Inflammatory macrophage (primary cell): ENCODE measurements around the gene TMEM220.
"Not testable (repeated sequence)": the region's sequence is repeated elsewhere in the genome, so short reads cannot be mapped to it uniquely, and the experiment has no call there.

Source experiments
- DNase-seq, 2 donors: peaks; one replicate each; pipeline ENCODE4 v3.0.0-alpha.2; 2020 to 2022

The TMEM220 gene

DNA sequence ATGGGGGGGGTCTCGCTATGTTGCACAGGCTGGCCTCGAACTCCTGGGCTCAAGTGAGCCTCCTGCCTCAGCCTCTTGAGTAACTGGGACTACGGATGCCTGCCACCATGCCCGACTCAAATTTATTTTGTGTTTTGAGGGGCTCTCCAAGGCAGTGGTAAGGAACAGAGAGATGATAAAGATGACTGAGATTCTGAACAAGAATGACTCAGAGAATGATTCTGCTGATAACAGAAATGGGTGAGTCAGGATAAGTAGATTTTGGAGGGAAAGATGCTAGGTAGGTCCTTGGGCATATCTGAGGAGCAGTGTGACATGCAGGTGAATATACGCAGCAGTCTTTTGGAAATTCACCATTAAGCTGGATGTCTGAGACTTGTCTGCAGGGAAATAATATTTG is 2.6 kb downstream of the TMEM220 start:
- DNase-seq: no peak

DNA sequence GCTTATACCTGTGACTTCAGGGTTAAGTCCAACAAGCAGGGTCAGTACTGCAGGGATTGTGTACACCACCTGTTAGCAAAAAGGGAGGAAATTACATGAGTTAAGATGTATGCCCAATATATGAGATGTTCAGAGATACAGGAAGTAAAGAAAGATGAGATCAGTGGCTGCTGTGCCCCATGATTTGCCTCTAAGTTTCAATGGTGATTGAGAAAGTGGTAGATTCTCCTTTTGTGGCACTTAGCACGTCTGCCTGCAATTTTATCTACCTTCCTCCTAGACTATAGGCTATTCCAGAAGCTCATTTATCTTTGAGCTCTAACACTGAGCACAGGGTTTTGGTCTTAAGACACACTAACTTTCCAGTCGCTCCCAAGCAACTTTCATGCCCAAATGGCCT is 3.6 kb downstream of the TMEM220 start:
- peak; percentile 53 to 54 for DNase-seq

- DNase-seq: no peak
These were observed 4.6 kb downstream of the TMEM220 start for GRCh38 chr17:10725262-10725661.

GRCh38 chr17:10724546-10725195 is 5.2 kb downstream of the TMEM220 start:
- DNase-seq: no peak

- no peak for DNase-seq
These were observed 11.3 kb downstream of the TMEM220 start for GRCh38 chr17:10718547-10718946.

GRCh38 chr17:10716218-10716617 is 13.6 kb downstream of the TMEM220 start:
- DNase-seq: no peak

- no peak for DNase-seq
These were observed 16.5 kb downstream of the TMEM220 start for GRCh38 chr17:10713318-10713717.

- no peak for DNase-seq
These were observed 24.1 kb downstream of the TMEM220 start for GRCh38 chr17:10705727-10706126.

DNA sequence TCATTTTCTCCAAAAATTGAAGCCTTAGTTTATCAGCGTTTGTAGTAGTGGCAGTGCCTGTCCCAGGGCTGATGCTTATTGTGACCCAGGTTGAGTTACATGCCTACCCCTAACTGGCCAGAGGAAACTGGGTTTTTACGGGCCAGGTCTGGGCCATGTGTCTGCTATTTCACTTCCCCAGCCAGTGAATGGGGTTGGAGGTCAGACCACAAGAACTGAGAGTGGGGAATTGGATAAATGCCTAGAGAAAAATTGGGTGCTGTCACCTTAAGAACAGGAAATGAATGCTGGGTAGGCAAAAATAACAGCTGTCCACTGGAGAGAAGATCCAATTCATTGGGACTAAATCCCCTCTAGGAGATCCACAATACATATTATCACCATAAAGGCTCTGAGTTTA is 27.2 kb downstream of the TMEM220 start:
- DNase-seq: peak; percentile 21 to 26

- DNase-seq: no peak
These were observed 30.0 kb downstream of the TMEM220 start for GRCh38 chr17:10699856-10700255.

GRCh38 chr17:10698096-10698818 is 31.6 kb downstream of the TMEM220 start:
- peak; percentile 17 to 34 for DNase-seq

GRCh38 chr17:10697092-10698081 is 32.4 kb downstream of the TMEM220 start, which contains the start of the genes ADPRM and SCO1:
ADPRM (plus strand) TSS chr17:10697594; CDS start chr17:10704927, 7,333 bp downstream.
SCO1 (minus strand) TSS chr17:10697533; CDS start chr17:10697507, 26 bp downstream.
- peak; percentile 95 to 97 for DNase-seq

DNA sequence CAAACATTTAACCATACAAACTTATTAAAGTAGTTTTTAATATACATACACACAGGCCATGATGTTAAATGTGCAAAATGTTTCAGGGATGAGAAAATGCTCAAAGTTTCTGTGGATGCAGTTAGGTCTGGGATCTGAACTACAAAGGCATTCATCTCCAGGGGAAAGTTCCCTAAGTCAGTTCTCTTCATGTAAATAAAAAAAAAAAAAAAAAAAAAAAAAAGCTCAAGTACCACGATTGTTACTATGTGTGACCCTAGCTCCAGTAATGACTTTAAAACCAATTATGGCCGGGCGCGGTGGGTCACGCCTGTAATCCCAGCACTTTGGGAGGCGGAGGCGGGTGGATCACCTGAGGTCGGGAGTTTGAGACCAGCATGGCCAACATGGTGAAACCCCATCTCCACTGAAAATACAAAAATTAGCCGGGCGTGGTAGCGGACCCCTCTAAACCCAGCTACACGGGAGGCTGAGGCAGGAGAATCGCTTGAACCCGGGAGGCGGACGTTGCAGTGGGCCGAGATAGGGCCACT is 33.9 kb downstream of the TMEM220 start:
- not testable (repeated sequence) for DNase-seq

GRCh38 chr17:10687499-10687898 is 42.3 kb downstream of the TMEM220 start:
- no peak for DNase-seq

DNA sequence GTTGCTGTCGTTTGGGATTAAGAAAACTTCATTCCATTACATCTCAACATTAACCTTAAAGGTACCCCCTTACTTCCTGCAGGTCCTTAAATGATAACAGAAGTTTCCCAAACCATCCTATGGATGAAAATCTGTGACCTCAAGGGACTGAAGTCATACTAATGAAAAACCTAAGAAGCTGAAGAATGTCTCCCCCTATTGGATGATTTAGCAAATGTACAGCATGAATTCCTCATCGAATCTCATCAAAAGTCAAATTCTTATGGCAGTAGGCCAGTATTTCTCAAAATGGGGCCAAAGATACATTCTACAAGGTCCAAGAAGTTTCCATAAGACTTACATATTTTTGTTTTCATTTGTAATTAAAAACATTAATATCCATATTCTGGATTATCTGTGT is 46.0 kb downstream of the TMEM220 start:
- DNase-seq: peak; percentile 8 to 47

DNA sequence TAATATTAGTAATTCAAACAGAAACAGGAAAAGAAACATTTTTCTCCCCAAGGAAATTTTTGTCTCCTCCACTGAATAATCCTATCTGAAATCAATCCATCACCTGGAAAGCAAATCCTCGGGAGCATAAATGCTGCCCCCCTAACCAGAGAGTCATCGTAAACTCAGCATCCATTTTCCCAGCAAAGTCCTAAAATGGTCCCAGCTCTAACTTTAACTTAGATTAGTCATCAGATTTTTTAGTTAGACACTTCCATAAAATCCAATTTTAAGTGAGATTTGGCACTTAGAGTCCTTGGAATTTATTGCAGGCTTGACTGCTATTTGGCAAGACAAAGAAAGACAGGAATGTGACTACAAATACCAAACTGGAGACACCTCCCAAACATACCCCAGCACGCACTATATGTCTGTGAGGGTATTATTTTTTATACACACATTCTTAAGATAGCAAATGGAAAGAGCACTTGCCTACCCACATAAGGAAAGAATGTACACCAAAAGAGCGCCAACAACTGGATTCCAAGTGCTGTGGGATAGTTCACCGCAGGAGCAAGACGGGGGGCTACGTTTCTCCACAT is 47.9 kb downstream of the TMEM220 start:
- DNase-seq: no peak

DNA sequence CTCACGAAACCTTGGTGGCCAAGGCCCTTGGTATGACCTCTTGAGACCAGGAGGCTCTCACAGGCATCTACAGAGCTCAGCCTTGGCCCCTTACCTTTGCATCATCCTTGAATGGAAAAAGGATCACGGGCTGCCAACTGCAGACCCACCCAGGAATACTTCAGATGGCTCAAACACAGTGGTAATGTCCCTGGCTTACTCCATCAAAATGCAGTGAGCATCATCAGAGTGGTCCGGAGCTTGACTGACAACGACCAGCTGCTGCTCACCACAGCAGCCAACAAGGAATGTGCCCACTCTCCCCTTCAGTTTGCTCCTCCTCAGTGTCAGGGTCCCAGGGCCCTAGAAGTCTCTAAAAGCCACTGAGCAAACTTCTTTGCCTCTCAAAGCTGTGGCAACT is 55.1 kb downstream of the TMEM220 start:
- no peak for DNase-seq

- DNase-seq: no peak
These were observed 56.5 kb downstream of the TMEM220 start for GRCh38 chr17:10673312-10673711.

DNA sequence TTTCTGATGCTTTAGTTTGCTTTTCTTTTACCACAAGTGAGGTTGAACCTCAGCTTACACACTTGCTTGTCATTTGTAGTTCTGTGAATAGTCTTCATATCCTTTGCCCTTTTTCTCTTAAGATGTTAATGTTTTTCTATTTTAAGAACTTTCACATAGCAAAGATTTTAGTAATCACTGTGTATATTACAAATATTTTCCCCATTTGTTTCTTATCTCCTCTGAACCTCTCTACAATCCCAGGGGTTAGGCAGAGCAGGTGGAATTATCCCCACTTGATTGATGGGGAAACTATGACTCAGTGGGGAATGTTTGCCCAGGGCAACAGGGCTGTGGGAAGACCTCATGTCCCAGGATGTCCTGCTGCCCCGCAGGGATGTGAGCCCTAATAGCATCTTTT is 61.0 kb downstream of the TMEM220 start:
- no peak for DNase-seq

GRCh38 chr17:10666906-10667305 is 62.9 kb downstream of the TMEM220 start:
- DNase-seq: no peak

DNA sequence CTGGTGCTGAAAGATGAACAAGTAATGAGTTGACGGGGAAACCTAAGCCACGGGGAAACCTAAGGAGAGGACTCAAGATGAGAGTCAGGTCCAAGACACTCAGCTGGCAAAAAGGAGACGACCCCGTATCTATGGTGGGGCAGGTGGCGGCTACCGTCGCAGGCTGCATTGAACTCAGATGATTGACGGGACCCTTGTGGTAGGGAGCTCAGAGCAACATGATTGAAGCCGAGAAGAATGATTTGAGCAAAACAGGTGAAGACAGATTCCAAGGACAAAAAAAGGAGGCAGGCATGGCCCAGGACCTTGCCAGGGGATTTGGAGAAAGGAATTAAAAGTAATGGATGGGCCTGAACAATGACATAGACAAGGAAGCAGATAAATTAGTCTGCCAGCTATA is 65.3 kb downstream of the TMEM220 start:
- no peak for DNase-seq
